Measurements from ENCODE around the gene ZBED4. TPM values are rescaled to one million over a fixed set of nuclear protein-coding genes. Genes with fewer than 3 reads are reported as not detected.

Gene ZBED4
- total and polyA plus RNA-seq, 4 donors, result 2.1 to 10.3 (median 4.8) TPM

DNA sequence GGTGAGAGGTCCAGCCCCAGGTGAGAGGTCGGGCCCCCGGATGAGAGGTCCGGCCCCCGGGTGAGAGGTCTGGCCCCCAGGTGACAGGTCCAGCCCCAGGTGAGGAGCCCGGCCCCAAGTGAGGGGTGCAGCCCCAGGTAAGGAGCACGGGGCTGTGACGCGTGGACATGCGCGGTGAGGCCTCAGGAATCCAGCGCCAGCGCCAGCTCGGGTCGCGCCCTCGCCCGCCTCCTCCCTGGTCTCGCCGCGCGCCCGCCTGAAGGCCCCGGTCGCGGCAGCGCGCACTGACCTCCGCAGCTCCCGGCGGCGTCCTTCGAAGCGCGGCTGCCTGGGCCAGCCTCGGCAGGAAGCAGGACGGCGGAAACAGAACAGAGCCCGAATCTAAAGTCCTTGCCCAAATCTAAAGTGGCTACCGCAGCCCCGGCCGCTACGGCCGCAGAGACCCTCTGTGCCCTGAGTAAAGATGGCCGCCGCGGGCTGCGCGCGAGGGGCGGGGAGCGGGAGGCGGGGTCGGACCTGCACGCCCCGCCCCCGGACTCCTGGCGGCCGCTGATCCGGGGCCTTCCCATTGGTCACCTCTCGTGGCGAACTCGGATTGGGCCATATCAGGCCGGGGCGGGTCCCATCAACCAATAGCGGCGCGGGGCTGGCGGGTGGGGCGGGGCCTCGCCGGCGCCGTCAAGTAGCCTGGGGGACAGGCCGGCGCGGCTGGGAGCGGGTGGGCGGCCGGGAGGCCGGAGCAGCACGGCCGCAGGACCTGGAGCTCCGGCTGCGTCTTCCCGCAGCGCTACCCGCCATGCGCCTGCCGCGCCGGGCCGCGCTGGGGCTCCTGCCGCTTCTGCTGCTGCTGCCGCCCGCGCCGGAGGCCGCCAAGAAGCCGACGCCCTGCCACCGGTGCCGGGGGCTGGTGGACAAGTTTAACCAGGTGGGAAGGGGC is 64.6 kb downstream of the ZBED4 start, which contains the start of the genes ALG12 and CRELD2 (continued):
- TF ChIP-seq, protein P1, sequence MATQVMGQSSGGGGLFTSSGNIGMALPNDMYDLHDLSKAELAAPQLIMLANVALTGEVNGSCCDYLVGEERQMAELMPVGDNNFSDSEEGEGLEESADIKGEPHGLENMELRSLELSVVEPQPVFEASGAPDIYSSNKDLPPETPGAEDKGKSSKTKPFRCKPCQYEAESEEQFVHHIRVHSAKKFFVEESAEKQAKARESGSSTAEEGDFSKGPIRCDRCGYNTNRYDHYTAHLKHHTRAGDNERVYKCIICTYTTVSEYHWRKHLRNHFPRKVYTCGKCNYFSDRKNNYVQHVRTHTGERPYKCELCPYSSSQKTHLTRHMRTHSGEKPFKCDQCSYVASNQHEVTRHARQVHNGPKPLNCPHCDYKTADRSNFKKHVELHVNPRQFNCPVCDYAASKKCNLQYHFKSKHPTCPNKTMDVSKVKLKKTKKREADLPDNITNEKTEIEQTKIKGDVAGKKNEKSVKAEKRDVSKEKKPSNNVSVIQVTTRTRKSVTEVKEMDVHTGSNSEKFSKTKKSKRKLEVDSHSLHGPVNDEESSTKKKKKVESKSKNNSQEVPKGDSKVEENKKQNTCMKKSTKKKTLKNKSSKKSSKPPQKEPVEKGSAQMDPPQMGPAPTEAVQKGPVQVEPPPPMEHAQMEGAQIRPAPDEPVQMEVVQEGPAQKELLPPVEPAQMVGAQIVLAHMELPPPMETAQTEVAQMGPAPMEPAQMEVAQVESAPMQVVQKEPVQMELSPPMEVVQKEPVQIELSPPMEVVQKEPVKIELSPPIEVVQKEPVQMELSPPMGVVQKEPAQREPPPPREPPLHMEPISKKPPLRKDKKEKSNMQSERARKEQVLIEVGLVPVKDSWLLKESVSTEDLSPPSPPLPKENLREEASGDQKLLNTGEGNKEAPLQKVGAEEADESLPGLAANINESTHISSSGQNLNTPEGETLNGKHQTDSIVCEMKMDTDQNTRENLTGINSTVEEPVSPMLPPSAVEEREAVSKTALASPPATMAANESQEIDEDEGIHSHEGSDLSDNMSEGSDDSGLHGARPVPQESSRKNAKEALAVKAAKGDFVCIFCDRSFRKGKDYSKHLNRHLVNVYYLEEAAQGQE (IDR thresholded peaks at IDR 0.05), result no peak
- TF ChIP-seq RXRA (IDR thresholded peaks at IDR 0.05) (no peak), HNF4A (conservative IDR thresholded peaks at IDR 0.05) (no peak), YY1 (IDR thresholded peaks at IDR 0.05) (peak; percentile 98), JUND (IDR thresholded peaks at IDR 0.05) (no peak), FOXA2 (IDR thresholded peaks at IDR 0.05) (no peak)

DNA sequence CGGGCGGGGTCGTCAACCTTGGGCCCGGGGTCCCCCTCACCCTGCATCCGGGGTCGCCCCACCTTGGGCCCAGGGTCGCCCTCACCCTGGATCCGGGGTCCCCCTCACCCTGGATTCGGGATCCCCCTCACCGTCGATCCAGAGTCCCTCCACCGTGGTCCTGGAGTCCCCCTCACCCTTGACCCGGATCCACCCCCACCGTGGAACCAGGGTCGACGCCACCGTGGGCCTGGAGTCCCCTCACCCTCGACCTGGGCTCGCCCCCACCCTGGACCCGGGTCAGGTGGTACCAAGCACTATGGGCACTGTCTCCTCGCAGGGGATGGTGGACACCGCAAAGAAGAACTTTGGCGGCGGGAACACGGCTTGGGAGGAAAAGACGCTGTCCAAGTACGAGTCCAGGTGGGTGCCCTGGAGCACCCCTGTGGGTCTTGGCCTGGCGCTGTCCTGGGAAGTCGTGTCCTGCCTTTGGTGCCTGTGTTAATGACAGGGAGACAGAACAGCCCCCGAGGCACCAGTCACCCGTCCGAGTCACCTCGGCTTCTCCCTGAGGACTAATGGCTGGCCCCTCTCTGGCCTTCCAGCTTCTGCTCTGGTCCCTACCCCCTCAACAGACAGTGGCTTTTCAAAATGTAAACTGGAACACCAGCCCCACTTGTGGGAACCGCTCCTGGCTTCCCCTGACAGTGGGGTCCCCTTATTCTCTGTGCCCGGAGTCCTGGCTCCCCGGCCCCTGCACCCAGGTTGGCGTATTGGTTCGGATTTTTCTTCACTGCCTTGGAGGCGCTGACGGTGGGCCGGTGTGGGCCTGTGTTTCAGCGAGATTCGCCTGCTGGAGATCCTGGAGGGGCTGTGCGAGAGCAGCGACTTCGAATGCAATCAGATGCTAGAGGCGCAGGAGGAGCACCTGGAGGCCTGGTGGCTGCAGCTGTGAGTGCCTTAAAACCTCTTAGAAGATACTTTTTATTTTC is 65.6 kb downstream of the ZBED4 start:
- no peak for DNase-seq (ENCODE audit: low spot score)
- H3K36me3 ChIP-seq (ENCODE audit: control insufficient read depth in 4 of 4, insufficient read depth in 3 of 4, low read depth in 1 of 4, low read length in 3 of 4), result peaks cover 4 to 13% (median 8%) of the 10 kb centered on the region in 4 donors
- 37% methylated on average over 47 of the region's 47 CpGs for WGBS
- H3K9me3 ChIP-seq (ENCODE audit: control insufficient read depth in 4 of 4, low read length in 3 of 4), result no peaks in the 10 kb centered on the region
- H3K27me3 ChIP-seq (ENCODE audit: control insufficient read depth in 4 of 4, insufficient read depth in 4 of 4, low read length in 3 of 4), result no peaks in the 10 kb centered on the region
- H3K4me3 ChIP-seq (ENCODE audit: low read depth in 1 of 3, low read length in 3 of 3), result peak overlapping the region; percentile 56 to 89 (median 65)
- H3K4me1 ChIP-seq (ENCODE audit: control insufficient read depth in 4 of 4, insufficient read depth in 4 of 4, low read length in 3 of 4), result peaks cover 0 to 18% (median 10%) of the 10 kb centered on the region in 4 donors
- H3K27ac ChIP-seq (ENCODE audit: low read depth in 1 of 2, low read length in 2 of 2), result no peak overlapping the region
- peak overlapping the region in 1 of 2 donors; percentile 13 for H3K9ac ChIP-seq (ENCODE audit: low read depth in 1 of 2, low read length in 2 of 2)
- TF ChIP-seq, protein P1 (IDR thresholded peaks at IDR 0.05), result peak; percentile 36
- TF ChIP-seq, protein P2, sequence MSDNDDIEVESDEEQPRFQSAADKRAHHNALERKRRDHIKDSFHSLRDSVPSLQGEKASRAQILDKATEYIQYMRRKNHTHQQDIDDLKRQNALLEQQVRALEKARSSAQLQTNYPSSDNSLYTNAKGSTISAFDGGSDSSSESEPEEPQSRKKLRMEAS (IDR thresholded peaks at IDR 0.05), result no peak

DNA sequence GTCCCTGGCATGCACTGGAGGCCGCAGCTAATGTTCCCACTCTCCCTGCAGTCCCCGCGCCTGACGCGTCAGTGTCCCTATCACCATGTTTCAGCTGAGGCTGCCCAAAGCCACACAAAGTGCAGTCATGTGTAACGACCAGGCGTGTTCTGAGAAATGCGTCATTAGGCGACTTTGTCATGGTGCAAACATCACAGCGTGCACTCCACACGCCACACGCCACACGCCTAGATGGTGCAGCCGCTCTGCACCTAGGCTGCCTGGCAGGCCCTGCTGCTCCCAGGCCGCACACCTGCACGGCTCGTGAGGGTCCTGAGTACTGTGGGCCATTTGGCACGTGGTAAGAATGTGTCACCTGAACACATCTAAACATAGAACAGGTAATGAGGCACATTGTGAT is 67.2 kb downstream of the ZBED4 start:
- H3K9me3 ChIP-seq (ENCODE audit: control insufficient read depth in 4 of 4, low read length in 3 of 4), result no peaks in the 10 kb centered on the region
- no peak for DNase-seq (ENCODE audit: low spot score)
- TF ChIP-seq SP1 (IDR thresholded peaks at IDR 0.05), result no peak
- no peak for TF ChIP-seq FOXA2 (IDR thresholded peaks at IDR 0.05)
- no peak for TF ChIP-seq NR2F2 (IDR thresholded peaks at IDR 0.05)
- TF ChIP-seq, protein P3, sequence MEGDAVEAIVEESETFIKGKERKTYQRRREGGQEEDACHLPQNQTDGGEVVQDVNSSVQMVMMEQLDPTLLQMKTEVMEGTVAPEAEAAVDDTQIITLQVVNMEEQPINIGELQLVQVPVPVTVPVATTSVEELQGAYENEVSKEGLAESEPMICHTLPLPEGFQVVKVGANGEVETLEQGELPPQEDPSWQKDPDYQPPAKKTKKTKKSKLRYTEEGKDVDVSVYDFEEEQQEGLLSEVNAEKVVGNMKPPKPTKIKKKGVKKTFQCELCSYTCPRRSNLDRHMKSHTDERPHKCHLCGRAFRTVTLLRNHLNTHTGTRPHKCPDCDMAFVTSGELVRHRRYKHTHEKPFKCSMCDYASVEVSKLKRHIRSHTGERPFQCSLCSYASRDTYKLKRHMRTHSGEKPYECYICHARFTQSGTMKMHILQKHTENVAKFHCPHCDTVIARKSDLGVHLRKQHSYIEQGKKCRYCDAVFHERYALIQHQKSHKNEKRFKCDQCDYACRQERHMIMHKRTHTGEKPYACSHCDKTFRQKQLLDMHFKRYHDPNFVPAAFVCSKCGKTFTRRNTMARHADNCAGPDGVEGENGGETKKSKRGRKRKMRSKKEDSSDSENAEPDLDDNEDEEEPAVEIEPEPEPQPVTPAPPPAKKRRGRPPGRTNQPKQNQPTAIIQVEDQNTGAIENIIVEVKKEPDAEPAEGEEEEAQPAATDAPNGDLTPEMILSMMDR (IDR thresholded peaks at IDR 0.05; ENCODE audit: low read depth, low read length, missing input control), result no peak
- no peak for TF ChIP-seq GABPA (IDR thresholded peaks at IDR 0.05 in 1 of 2, conservative IDR thresholded peaks at IDR 0.05 in 1 of 2)
- TF ChIP-seq, protein P1 (IDR thresholded peaks at IDR 0.05), result no peak
- TF ChIP-seq TAF1 (conservative IDR thresholded peaks at IDR 0.05), result no peak

More for the DNA sequence above, 67.2 kb downstream of the ZBED4 start:
- Histone ChIP-seq H3K4me1 (ENCODE audit: control insufficient read depth in 4 of 4, insufficient read depth in 4 of 4, low read length in 3 of 4) (peaks cover 0 to 18% (median 10%) of the 10 kb centered on the region in 4 donors), H3K36me3 (ENCODE audit: control insufficient read depth in 4 of 4, insufficient read depth in 3 of 4, low read depth in 1 of 4, low read length in 3 of 4) (peaks cover 6 to 22% (median 14%) of the 10 kb centered on the region in 4 donors), H3K27ac (ENCODE audit: low read depth in 1 of 2, low read length in 2 of 2) (no peak overlapping the region), H3K9ac (ENCODE audit: low read depth in 1 of 2, low read length in 2 of 2) (no peak overlapping the region), H3K4me3 (ENCODE audit: low read depth in 1 of 3, low read length in 3 of 3) (no peak overlapping the region), H3K27me3 (ENCODE audit: control insufficient read depth in 4 of 4, insufficient read depth in 4 of 4, low read length in 3 of 4) (no peaks in the 10 kb centered on the region)
- 82% methylated on average over 18 of the region's 18 CpGs for WGBS
